Nephron progenitor cell (in vitro differentiated cells): ENCODE measurements around the gene GDI1.
"Not testable (repeated sequence)": the region's sequence is repeated elsewhere in the genome, so short reads cannot be mapped to it uniquely, and the experiment has no call there.

Experiments used
- DNase-seq: peaks from one replicate; pipeline ENCODE4 v3.0.0; 2021
- H3K27ac Mint-ChIP-seq: 2 replicates; pipeline ENCODE4 v1.8.0; 2021; ENCODE audit warnings: mild to moderate bottlenecking, moderate library complexity, mixed read lengths
- H3K27me3 Mint-ChIP-seq: 2 replicates; pipeline ENCODE4 v1.8.0; 2021; ENCODE audit warnings: mild to moderate bottlenecking, low read depth, mixed read lengths; ENCODE audit not compliant: poor library complexity
- H3K36me3 Mint-ChIP-seq: 2 replicates; pipeline ENCODE4 v1.8.0; 2021; ENCODE audit warnings: low read depth, mixed read lengths
- H3K4me1 Mint-ChIP-seq: 2 replicates; pipeline ENCODE4 v1.8.0; 2021; ENCODE audit warnings: mixed read lengths
- H3K4me3 Mint-ChIP-seq: 2 replicates; pipeline ENCODE4 v1.8.0; 2021; ENCODE audit warnings: mild to moderate bottlenecking, moderate library complexity, mixed read lengths
- H3K9me3 Mint-ChIP-seq: 2 replicates; pipeline ENCODE4 v1.8.0; 2021; ENCODE audit warnings: mild to moderate bottlenecking, moderate library complexity, mixed read lengths
- TF ChIP-seq, protein P1 (sequence below): fragments of 200-600 bp; sonication (generic); IDR thresholded peaks from 2 replicates; pipeline ENCODE4 v1.5.0; 2021; ENCODE audit warnings: antibody characterized with exemption

Gene GDI1

DNA sequence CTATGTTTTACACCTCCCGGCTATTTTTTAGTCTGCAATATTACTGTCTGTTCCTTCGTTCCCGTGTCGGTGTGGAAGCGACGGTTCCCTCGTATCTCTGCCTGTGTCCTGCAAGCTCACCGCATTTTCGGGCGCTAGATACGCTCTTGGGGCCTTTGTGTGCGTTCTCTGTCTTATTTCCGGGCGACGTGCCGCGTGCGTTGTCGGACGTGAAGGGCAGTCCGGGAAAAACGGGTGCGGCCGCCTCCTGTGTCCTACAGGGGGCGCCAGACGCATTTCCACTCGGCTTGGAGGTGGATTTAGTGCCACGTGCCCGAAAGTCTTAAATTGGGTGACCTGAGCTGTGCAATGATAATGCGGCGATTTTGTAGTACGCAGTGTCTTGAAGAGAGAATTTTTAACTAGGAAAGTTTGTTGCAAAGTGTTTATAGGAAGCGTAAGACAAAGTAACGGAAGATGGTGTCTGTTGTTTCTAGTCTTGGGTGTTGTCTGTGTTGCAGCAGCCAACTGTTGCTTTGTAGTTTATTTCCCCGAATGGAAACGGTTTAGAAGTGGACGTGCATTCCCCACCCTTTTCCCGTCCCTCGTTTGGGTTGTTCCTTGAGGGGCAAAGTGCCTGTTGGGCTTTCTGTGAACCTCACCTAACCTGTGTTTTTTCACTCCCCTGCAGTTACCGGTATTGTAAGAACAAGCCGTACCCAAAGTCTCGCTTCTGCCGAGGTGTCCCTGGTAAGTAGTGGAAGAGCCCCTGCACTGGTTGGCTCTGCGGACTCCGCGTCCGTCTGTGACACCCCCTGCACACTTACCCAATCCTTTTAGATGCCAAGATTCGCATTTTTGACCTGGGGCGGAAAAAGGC, 38.1 kb upstream of the GDI1 start:
- H3K9me3 Mint-ChIP-seq = peaks cover 54% of the 10 kb centered on the region
- peak overlapping the region; percentile 98 for H3K4me3 Mint-ChIP-seq
- peaks cover 27% of the 10 kb centered on the region for H3K36me3 Mint-ChIP-seq
- peak overlapping the region; percentile 99 for H3K27ac Mint-ChIP-seq
- H3K27me3 Mint-ChIP-seq = peaks cover 7% of the 10 kb centered on the region
- DNase-seq = peak; percentile 77
- H3K4me1 Mint-ChIP-seq = peaks cover 19% of the 10 kb centered on the region
- TF ChIP-seq, protein P1, sequence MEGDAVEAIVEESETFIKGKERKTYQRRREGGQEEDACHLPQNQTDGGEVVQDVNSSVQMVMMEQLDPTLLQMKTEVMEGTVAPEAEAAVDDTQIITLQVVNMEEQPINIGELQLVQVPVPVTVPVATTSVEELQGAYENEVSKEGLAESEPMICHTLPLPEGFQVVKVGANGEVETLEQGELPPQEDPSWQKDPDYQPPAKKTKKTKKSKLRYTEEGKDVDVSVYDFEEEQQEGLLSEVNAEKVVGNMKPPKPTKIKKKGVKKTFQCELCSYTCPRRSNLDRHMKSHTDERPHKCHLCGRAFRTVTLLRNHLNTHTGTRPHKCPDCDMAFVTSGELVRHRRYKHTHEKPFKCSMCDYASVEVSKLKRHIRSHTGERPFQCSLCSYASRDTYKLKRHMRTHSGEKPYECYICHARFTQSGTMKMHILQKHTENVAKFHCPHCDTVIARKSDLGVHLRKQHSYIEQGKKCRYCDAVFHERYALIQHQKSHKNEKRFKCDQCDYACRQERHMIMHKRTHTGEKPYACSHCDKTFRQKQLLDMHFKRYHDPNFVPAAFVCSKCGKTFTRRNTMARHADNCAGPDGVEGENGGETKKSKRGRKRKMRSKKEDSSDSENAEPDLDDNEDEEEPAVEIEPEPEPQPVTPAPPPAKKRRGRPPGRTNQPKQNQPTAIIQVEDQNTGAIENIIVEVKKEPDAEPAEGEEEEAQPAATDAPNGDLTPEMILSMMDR = peak; percentile 63

DNA sequence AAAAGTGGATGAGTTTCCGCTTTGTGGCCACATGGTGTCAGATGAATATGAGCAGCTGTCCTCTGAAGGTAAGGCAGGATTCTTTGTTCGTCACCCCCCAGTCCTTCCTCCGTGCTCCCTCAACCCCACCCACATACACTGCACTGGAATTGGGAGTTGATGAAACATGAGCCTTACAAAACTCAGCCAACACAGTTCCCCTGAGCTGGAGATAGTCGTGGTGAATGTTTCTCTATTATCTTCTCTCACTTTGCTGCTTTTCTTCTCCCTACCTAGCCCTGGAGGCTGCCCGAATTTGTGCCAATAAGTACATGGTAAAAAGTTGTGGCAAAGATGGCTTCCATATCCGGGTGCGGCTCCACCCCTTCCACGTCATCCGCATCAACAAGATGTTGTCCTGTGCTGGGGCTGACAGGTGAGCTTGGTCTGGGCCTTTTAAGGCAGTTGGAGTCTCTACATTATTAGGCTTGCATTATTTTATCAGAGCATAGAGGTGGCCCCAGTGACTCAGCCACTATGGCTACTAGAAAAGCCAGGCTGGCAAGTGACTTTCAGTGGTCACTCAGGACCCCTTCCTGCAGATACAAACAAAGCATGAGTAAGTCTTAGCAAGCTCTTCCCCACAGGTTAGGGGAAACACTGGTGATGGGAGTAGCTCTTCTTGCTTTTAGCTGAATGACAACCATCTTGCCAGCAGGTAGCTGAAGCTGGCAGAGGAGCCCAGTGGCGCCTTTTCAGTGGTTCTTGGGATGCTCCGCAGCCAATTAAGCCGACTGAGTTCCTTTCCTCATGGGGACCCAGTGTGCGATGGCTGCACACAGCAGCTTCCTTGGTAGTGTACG, 37.2 kb upstream of the GDI1 start:
- Mint-ChIP-seq H3K27me3 (peaks cover 7% of the 10 kb centered on the region), H3K27ac (peak overlapping the region; percentile 99), H3K4me1 (peaks cover 19% of the 10 kb centered on the region), H3K36me3 (peaks cover 27% of the 10 kb centered on the region), H3K4me3 (peak overlapping the region; percentile 98), H3K9me3 (peaks cover 60% of the 10 kb centered on the region)
- DNase-seq = no peak
- TF ChIP-seq, protein P1 = no peak

DNA sequence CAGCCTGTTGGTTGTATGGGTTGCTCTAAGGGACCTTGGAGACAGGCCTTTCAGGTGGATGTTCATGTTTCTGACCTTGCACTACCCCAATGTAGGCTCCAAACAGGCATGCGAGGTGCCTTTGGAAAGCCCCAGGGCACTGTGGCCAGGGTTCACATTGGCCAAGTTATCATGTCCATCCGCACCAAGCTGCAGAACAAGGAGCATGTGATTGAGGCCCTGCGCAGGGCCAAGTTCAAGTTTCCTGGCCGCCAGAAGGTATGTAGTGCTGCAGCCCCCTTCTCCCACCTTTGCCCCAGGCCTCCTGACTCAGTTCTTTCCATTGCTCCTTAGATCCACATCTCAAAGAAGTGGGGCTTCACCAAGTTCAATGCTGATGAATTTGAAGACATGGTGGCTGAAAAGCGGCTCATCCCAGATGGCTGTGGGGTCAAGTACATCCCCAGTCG, 36.6 kb upstream of the GDI1 start:
- Mint-ChIP-seq H3K4me1 (peaks cover 19% of the 10 kb centered on the region), H3K36me3 (peaks cover 27% of the 10 kb centered on the region), H3K9me3 (peaks cover 66% of the 10 kb centered on the region), H3K4me3 (peak overlapping the region; percentile 98), H3K27ac (peak overlapping the region; percentile 54)
- DNase-seq, H3K27me3 Mint-ChIP-seq: not testable (repeated sequence)

DNA sequence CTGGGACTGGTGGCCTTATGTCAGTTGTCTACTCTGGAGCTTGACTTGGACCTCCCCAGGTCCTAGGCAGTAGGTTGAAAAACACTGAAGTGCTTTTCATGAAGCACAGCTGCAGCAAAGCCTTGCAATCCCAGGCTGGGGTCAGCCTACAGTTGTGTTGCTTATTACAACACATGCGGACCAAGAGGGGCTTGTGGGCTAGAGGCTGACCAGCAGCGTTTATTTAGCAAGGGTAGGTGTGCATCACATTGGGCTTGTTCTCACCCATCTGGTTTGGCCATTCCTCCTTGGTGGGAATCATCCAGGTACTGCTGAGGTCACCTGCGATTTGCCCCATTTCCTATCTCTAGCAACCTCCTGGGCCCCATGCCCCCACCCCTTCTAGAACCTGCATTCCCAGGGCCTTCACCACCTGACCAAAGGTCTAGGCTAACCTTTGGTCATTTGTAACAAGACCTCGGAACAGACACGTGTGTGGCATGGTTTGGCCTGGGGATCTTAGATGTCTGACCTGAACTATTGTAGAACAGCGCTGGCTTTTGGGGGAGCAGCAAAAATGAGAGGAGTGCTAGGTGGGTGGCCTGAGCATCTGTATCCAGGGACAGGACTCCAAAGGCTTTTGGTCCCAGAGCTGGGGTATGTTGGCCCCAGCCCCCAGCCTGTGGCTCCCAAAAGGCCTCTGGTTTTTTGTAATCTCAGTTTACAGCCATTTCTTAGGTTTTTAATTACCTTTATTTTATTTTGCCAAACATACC, 35.7 kb upstream of the GDI1 start:
- H3K27me3 Mint-ChIP-seq = peaks cover 7% of the 10 kb centered on the region
- peaks cover 27% of the 10 kb centered on the region for H3K36me3 Mint-ChIP-seq
- H3K9me3 Mint-ChIP-seq = peaks cover 68% of the 10 kb centered on the region
- TF ChIP-seq, protein P1 = no peak
- H3K4me3 Mint-ChIP-seq = peak overlapping the region; percentile 98
- peak overlapping the region; percentile 90 for H3K27ac Mint-ChIP-seq
- DNase-seq = no peak
- peaks cover 19% of the 10 kb centered on the region for H3K4me1 Mint-ChIP-seq

DNA sequence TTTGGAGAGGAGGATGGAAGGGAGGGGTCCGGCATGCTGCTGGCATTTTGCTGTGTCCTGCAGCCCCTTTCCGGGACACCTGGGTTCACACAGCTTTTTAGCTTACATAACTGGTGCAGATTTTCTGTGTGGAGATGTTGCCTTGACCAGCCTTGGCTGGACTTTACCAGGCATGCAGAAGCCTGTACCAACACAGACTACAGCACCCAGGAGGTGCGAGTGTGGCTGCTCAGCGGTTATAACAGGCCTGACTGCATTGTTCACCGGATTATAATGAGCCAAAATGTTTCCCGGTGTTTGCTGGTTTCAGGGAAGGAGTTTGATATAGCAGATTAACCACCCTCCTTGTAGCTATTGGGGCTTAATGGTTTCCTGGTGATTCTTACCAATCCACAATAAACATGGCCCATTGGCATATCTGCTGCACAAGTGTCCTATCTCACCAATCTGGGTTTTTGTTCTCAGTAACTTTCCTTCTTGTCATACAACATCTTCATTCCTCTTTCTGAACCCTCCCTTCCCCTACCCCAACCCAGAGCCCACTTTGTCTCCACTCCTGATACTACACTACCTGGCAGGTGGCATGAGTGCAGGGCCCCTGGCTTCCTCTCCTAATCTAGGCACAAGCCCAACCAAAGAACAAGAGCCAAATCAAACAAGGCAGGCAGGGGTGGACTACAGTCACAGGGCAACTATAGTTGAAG, 34.9 kb upstream of the GDI1 start:
- Mint-ChIP-seq H3K4me1 (peaks cover 19% of the 10 kb centered on the region), H3K27me3 (peaks cover 7% of the 10 kb centered on the region), H3K27ac (peak overlapping the region; percentile 81), H3K36me3 (peaks cover 27% of the 10 kb centered on the region), H3K4me3 (no peak overlapping the region), H3K9me3 (peaks cover 69% of the 10 kb centered on the region)
- TF ChIP-seq, protein P1 = no peak
- no peak for DNase-seq
